WTC11 (cell line): ENCODE data around the gene KIRREL3. TPM values are rescaled to one million over a fixed set of nuclear protein-coding genes. Genes with fewer than 3 reads are reported as not detected.

Experiments used
- ATAC-seq: fragments of 200-7000 bp; cut with Tn5 transposase; 2 replicates; pipeline ENCODE4 v1.10.0; 2021; ENCODE audit warnings: mild to moderate bottlenecking, moderate library complexity
- CTCF ChIA-PET: fragments of 300-600 bp; sonication (Branson Sonifier 250); formaldehyde crosslinking; loops from one replicate; lab custom pipeline; 2021; ENCODE audit warnings: antibody characterized with exemption; lab: Charles Lee
- POLR2A ChIA-PET: fragments of 350-600 bp; sonication (Branson Sonifier 250); formaldehyde crosslinking; loops from one replicate; lab custom pipeline; 2021; ENCODE audit warnings: antibody characterized with exemption; lab: Charles Lee
- DNase-seq: peaks from one replicate; pipeline ENCODE4 v3.0.0; 2021; ENCODE audit warnings: low spot score
- H3K27ac Mint-ChIP-seq: 2 replicates; pipeline ENCODE4 v1.8.0; 2021; ENCODE audit warnings: mixed read lengths
- H3K27me3 Mint-ChIP-seq: 2 replicates; pipeline ENCODE4 v1.8.0; 2021; ENCODE audit warnings: low read depth, mild to moderate bottlenecking, moderate library complexity, mixed read lengths
- H3K36me3 Mint-ChIP-seq: 2 replicates; pipeline ENCODE4 v1.8.0; 2021; ENCODE audit warnings: mixed read lengths
- H3K4me1 Mint-ChIP-seq: 2 replicates; pipeline ENCODE4 v1.8.0; 2022; ENCODE audit warnings: mixed read lengths
- H3K4me3 Mint-ChIP-seq: 2 replicates; pipeline ENCODE4 v1.8.0; 2021; ENCODE audit warnings: mild to moderate bottlenecking, moderate library complexity, mixed read lengths
- H3K9me3 Mint-ChIP-seq: 2 replicates; pipeline ENCODE4 v1.8.0; 2021; ENCODE audit warnings: mixed read lengths
- ATF6 ChIP-seq: sonication (generic); formaldehyde crosslinking; IDR thresholded peaks from 2 replicates; pipeline ENCODE4 v1.8.1; 2023; ENCODE audit warnings: mild to moderate bottlenecking, missing genetic modification reagents
- CBFB ChIP-seq: sonication (generic); formaldehyde crosslinking; IDR thresholded peaks from 2 replicates; pipeline ENCODE4 v1.8.1; 2022; ENCODE audit warnings: mild to moderate bottlenecking, low read depth, missing genetic modification reagents
- CREB1 ChIP-seq: sonication (generic); formaldehyde crosslinking; IDR thresholded peaks from 2 replicates; pipeline ENCODE4 v1.8.0; 2023; ENCODE audit warnings: mild to moderate bottlenecking, missing genetic modification reagents
- CREM ChIP-seq: sonication (generic); formaldehyde crosslinking; IDR thresholded peaks from 2 replicates; pipeline ENCODE4 v1.8.1; 2022; ENCODE audit warnings: mild to moderate bottlenecking, missing genetic modification reagents, moderate library complexity
- E2F4 ChIP-seq: sonication (generic); formaldehyde crosslinking; IDR thresholded peaks from 2 replicates; pipeline ENCODE4 v1.8.1; 2022; ENCODE audit warnings: low read depth, mild to moderate bottlenecking, moderate library complexity, missing genetic modification reagents, borderline replicate concordance
- ELF4 ChIP-seq: sonication (generic); formaldehyde crosslinking; IDR thresholded peaks from 2 replicates; pipeline ENCODE4 v1.8.1; 2022; ENCODE audit warnings: low read depth, mild to moderate bottlenecking, moderate library complexity, missing genetic modification reagents
- ETV6 ChIP-seq: sonication (generic); formaldehyde crosslinking; IDR thresholded peaks from 2 replicates; pipeline ENCODE4 v1.8.1; 2022; ENCODE audit warnings: mild to moderate bottlenecking, missing genetic modification reagents
- MXD4 ChIP-seq: fragments of 250-450 bp; sonication (Bioruptor Pico); IDR thresholded peaks from 2 replicates; pipeline ENCODE4 v1.8.0; 2021; ENCODE audit warnings: mild to moderate bottlenecking, moderate library complexity, borderline replicate concordance
- NFE2L1 ChIP-seq: sonication (generic); formaldehyde crosslinking; IDR thresholded peaks from 2 replicates; pipeline ENCODE4 v1.8.1; 2023; ENCODE audit warnings: missing genetic modification reagents
- SMAD4 ChIP-seq: sonication (generic); formaldehyde crosslinking; IDR thresholded peaks from 2 replicates; pipeline ENCODE4 v1.8.0; 2022; ENCODE audit warnings: mild to moderate bottlenecking, missing genetic modification reagents
- TP53 ChIP-seq: sonication (generic); formaldehyde crosslinking; IDR thresholded peaks from 2 replicates; pipeline ENCODE4 v1.8.1; 2023; ENCODE audit warnings: mild to moderate bottlenecking, missing genetic modification reagents
- USF1 ChIP-seq: sonication (generic); formaldehyde crosslinking; IDR thresholded peaks from 2 replicates; pipeline ENCODE4 v1.8.0; 2022; ENCODE audit warnings: mild to moderate bottlenecking, missing genetic modification reagents
- ZBTB21 ChIP-seq: sonication (generic); formaldehyde crosslinking; IDR thresholded peaks from 2 replicates; pipeline ENCODE4 v1.8.1; 2023; ENCODE audit warnings: mild to moderate bottlenecking, missing genetic modification reagents, borderline replicate concordance
- ZBTB43 ChIP-seq: sonication (generic); formaldehyde crosslinking; IDR thresholded peaks from 2 replicates; pipeline ENCODE4 v1.8.1; 2023; ENCODE audit warnings: mild to moderate bottlenecking, missing genetic modification reagents
- ZNF532 ChIP-seq: fragments of 250-450 bp; sonication (Bioruptor Pico); IDR thresholded peaks from 2 replicates; pipeline ENCODE4 v1.9.0; 2021; ENCODE audit warnings: mild to moderate bottlenecking, borderline replicate concordance
- total RNA-seq: library from RNA; stranded (reverse); gene quantifications from 3 replicates; pipeline ENCODE4 v1.2.3, GENCODE V29; 2021
- TF ChIP-seq, protein P1 (sequence below): sonication (generic); formaldehyde crosslinking; IDR thresholded peaks from 2 replicates; pipeline ENCODE4 v1.8.0; 2022; ENCODE audit warnings: mild to moderate bottlenecking, missing genetic modification reagents
- TF ChIP-seq, protein P2 (sequence below): fragments of 250-450 bp; sonication (Bioruptor Pico); IDR thresholded peaks from 2 replicates; pipeline ENCODE4 v2.1.2; 2022; ENCODE audit warnings: mild to moderate bottlenecking, moderate library complexity
- TF ChIP-seq, protein P3 (sequence below): fragments of 250-450 bp; sonication (Bioruptor Pico); IDR thresholded peaks from 2 replicates; pipeline ENCODE4 v1.9.0; 2021; ENCODE audit warnings: moderate library complexity, mild to moderate bottlenecking, inconsistent platforms, borderline replicate concordance
- TF ChIP-seq, protein P4 (sequence below): fragments of 250-450 bp; sonication (Bioruptor Pico); conservative IDR thresholded peaks from 2 replicates; pipeline ENCODE4 v1.9.0; 2021; ENCODE audit warnings: mild to moderate bottlenecking
- TF ChIP-seq, protein P5 (sequence below): fragments of 250-450 bp; sonication (Bioruptor Pico); IDR thresholded peaks from 2 replicates; pipeline ENCODE4 v1.9.0; 2021; ENCODE audit warnings: mild to moderate bottlenecking

Gene KIRREL3
- total RNA-seq, 1 experiment from 2014 or later: 0.59 TPM

- CTCF ChIA-PET: interaction anchor here (0.9 to 7.9 kb wide), 6 partner anchors 10 to 497 kb away, joined by 3 to 79 read pairs (median 4); no protein-coding TSS in a partner anchor
Observed at GRCh38 chr11:126978165-126978564, 22.4 kb downstream of the KIRREL3 start.

More at GRCh38 chr11:126978165-126978564, 22.4 kb downstream of the KIRREL3 start:
- POLR2A ChIA-PET: no interaction called here
- Mint-ChIP-seq H3K4me1 (peaks cover 42% of the 10 kb centered on the region), H3K9me3 (peaks cover 11% of the 10 kb centered on the region), H3K36me3 (no peaks in the 10 kb centered on the region; the same call in 1 of the 2 replicates), H3K4me3 (peak overlapping the region; percentile 37), H3K27me3 (no peaks in the 10 kb centered on the region), H3K27ac (peak overlapping the region; percentile 27)
- ATAC-seq (peak; percentile 96), DNase-seq (peak; percentile 39)
- TF ChIP-seq ZNF532 (CRISPR knock-in tag): no peak
- no peak for TF ChIP-seq ETV6
- TF ChIP-seq SMAD4 (CRISPR knock-in tag): no peak
- TF ChIP-seq CREM (CRISPR knock-in tag): no peak
- no peak for TF ChIP-seq MXD4
- TF ChIP-seq, protein P1, sequence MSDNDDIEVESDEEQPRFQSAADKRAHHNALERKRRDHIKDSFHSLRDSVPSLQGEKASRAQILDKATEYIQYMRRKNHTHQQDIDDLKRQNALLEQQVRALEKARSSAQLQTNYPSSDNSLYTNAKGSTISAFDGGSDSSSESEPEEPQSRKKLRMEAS (CRISPR knock-in tag): no peak
- TF ChIP-seq, protein P2, sequence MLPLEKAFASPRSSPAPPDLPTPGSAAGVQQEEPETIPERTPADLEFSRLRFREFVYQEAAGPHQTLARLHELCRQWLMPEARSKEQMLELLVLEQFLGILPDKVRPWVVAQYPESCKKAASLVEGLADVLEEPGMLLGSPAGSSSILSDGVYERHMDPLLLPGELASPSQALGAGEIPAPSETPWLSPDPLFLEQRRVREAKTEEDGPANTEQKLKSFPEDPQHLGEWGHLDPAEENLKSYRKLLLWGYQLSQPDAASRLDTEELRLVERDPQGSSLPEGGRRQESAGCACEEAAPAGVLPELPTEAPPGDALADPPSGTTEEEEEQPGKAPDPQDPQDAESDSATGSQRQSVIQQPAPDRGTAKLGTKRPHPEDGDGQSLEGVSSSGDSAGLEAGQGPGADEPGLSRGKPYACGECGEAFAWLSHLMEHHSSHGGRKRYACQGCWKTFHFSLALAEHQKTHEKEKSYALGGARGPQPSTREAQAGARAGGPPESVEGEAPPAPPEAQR (CRISPR knock-in tag): no peak
- TF ChIP-seq ELF4 (CRISPR knock-in tag): no peak
- TF ChIP-seq NFE2L1 (CRISPR knock-in tag): no peak
- TF ChIP-seq, protein P3, sequence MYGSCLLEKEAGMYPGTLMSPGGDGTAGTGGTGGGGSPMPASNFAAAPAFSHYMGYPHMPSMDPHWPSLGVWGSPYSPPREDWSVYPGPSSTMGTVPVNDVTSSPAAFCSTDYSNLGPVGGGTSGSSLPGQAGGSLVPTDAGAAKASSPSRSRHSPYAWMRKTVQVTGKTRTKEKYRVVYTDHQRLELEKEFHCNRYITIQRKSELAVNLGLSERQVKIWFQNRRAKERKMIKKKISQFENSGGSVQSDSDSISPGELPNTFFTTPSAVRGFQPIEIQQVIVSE (CRISPR knock-in tag): no peak
- TF ChIP-seq ZBTB43 (CRISPR knock-in tag): no peak
- TF ChIP-seq, protein P4, sequence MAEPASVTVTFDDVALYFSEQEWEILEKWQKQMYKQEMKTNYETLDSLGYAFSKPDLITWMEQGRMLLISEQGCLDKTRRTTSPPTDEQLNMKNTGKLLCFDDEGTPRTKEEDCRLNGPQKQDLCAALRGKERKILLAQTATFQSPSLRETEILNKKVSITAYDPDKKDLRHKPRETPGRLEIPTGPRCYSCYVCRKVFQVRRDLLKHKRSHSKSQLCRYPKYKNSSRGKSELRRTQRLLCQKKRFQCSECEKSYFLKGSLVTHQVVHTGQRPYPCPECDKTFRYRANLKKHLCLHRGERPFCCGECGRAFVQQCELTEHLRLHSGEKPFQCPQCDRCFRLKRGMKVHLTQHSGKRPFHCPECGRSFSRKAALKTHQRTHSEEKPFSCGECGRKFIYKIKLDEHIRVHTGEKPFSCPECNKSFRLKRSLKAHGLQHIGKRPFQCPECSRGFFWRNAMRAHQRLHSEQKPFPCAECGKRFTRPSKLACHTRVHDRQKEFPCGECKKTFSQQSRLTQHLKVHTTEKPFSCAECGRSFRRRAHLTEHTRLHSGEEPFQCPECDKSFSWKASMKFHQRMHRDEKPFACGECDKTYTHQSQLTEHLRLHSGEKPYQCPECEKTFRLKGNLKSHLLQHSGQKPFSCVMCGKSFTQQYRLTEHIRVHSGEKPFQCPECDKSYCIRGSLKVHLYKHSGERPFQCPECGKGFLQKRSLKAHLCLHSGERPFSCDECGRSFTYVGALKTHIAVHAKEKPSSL: no peak
- TF ChIP-seq TP53 (CRISPR knock-in tag): no peak
- TF ChIP-seq, protein P5, sequence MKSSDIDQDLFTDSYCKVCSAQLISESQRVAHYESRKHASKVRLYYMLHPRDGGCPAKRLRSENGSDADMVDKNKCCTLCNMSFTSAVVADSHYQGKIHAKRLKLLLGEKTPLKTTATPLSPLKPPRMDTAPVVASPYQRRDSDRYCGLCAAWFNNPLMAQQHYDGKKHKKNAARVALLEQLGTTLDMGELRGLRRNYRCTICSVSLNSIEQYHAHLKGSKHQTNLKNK (CRISPR knock-in tag): no peak
- no peak for TF ChIP-seq E2F4
- no peak for TF ChIP-seq CREB1 (CRISPR knock-in tag)
- no peak for TF ChIP-seq ZBTB21 (CRISPR knock-in tag)
- TF ChIP-seq CBFB: no peak
- TF ChIP-seq ATF6 (CRISPR knock-in tag): no peak
- no peak for TF ChIP-seq USF1 (CRISPR knock-in tag)
